Cardiac atrium fibroblast (primary cell): Measurements from ENCODE around the gene FAM20A. TPM values are rescaled to one million over a fixed set of nuclear protein-coding genes. Genes with fewer than 3 reads are reported as not detected.

Experiments used
- total RNA-seq: library from RNA; depleted of rRNA; stranded (reverse); fragments of >200 nt; gene quantifications from 2 replicates; pipeline ENCODE4 v1.2.3, GENCODE V29; 2015

Gene FAM20A
- 2.2 and 2.9 TPM in 2 replicates for total RNA-seq

GRCh38 chr17:68600931-68601564, at the start of gene FAM20A:
Gene FAM20A, minus strand, starts transcription at chr17:68601367. Its CDS starts 701 bp downstream, at chr17:68600666.

GRCh38 chr17:68512247-68512959, 88.8 kb downstream of the FAM20A start, which contains the start of gene PRKAR1A:
Gene PRKAR1A, plus strand, starts transcription at chr17:68512430. Its CDS starts 2,970 bp downstream, at chr17:68515400.

Other genes starting within 250 kb of the FAM20A start
- 123 and 125 TPM in 2 replicates for gene WIPI1, start 143.9 kb downstream of the FAM20A start, total RNA-seq
- 129 and 138 TPM in 2 replicates for gene PRKAR1A, start 88.9 kb downstream of the FAM20A start, total RNA-seq